K562 (cell line): Measurements from ENCODE around the gene PBRM1. TPM values are rescaled to one million over a fixed set of nuclear protein-coding genes. Genes with fewer than 3 reads are reported as not detected.

ENCODE experiments used
- MYNN ChIP-seq, 2 experiments: sonication (generic); formaldehyde crosslinking in 1 of 2; IDR thresholded peaks; 2 replicates each; pipeline versions ENCODE4 v1.5.0 to v1.6.1; 2016 to 2020; ENCODE audit warnings: antibody characterized with exemption in 1 of 2, missing genetic modification reagents in 1 of 2
- NEUROD1 ChIP-seq: fragments of 150-350 bp; IDR thresholded peaks from 2 replicates; pipeline ENCODE4 v1.6.1; 2014; ENCODE audit warnings: borderline replicate concordance, low read length, low read depth; ENCODE audit not compliant: partially characterized antibody
- ZNF318 ChIP-seq, 2 experiments: fragments of 450-650 bp; IDR thresholded peaks; 2 replicates each; pipeline ENCODE4 v1.6.1; 2016; ENCODE audit warnings: mild to moderate bottlenecking in 2 of 2, borderline replicate concordance in 1 of 2, low read depth in 1 of 2, moderate library complexity in 1 of 2
- polyA plus RNA-seq, 8 experiments: library from polyadenylated mRNA; depleted of rRNA in 4 of 8; stranded (reverse) in 5 of 8; unstranded in 3 of 8; fragments of >200 nt; fragmentation: Nextera tagmentation in 2 of 8; fragmentation: Illumina TruSeq in 1 of 8; extraction: Ambion mirVana in 2 of 8; extraction: Trizol in 1 of 8; gene quantifications; 2 replicates each; pipeline versions ENCODE4 v1.2.1 to v1.2.3, GENCODE V29; 2011 to 2014; ENCODE audit warnings: inconsistent platforms in 1 of 8, missing spikeins in 1 of 8
- total RNA-seq, 7 experiments: library from RNA; depleted of rRNA in 6 of 7; stranded (reverse); fragments of >200 nt in 6 of 7; fragmentation: Illumina TruSeq in 2 of 7; extraction: Trizol in 2 of 7; gene quantifications; 2 replicates each; pipeline versions ENCODE4 v1.2.1 to v1.2.3, GENCODE V29; 2011 to 2021; ENCODE audit warnings: low replicate concordance in 1 of 7
- TF ChIP-seq, protein P1 (sequence below): fragments of 450-650 bp; formaldehyde crosslinking; IDR thresholded peaks from 2 replicates; pipeline ENCODE4 v1.4.0; 2020; ENCODE audit warnings: mild to moderate bottlenecking, moderate library complexity

The PBRM1 gene
- total and polyA plus RNA-seq, 9 of the 15 experiments (the other 6 are each of a cell fraction or from before 2014, with no cell fraction given) = 3.9 to 31.8 (median 19.0) TPM

DNA sequence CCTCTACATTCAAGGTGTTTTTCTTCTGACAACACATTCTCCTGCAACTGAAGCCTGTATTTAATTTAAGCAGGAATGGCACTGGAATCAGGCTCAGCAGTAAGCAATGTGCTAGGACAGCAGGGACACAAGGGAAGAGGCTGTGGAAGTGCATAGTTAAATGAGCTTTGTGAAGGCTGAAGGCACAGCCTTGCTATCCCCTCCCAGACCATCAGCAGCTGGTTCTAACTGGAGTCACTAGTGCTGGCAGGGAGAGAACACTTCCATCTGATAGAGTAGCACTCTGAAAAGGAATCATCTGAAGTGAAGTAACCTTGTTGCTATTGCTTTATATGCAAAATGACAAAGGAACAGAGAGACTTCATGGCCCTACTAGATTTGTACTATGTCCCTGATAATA lies 134.6 kb downstream of the PBRM1 start (continued):
- TF ChIP-seq ZNF318 (IDR thresholded peaks at IDR 0.05; ENCODE audit: borderline replicate concordance in 1 of 2, low read depth in 1 of 2) = no peak
- TF ChIP-seq, protein P1, sequence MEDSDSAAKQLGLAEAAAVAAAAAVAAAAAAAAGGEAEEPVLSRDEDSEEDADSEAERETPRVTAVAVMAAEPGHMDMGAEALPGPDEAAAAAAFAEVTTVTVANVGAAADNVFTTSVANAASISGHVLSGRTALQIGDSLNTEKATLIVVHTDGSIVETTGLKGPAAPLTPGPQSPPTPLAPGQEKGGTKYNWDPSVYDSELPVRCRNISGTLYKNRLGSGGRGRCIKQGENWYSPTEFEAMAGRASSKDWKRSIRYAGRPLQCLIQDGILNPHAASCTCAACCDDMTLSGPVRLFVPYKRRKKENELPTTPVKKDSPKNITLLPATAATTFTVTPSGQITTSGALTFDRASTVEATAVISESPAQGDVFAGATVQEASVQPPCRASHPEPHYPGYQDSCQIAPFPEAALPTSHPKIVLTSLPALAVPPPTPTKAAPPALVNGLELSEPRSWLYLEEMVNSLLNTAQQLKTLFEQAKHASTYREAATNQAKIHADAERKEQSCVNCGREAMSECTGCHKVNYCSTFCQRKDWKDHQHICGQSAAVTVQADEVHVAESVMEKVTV (CRISPR knock-in tag) = no peak
- TF ChIP-seq NEUROD1 = no peak
- TF ChIP-seq MYNN (IDR thresholded peaks at IDR 0.05) = no peak
- TF ChIP-seq MYNN (CRISPR knock-in tag; IDR thresholded peaks at IDR 0.05) = no peak
